Stimulated activated CD4-positive, alpha-beta T cell treated with anti-CD3 and anti-CD28 coated beads, Interleukin-12 subunit alpha, Interleukin-12 subunit beta, amount 100 ng/mL, for 48 hours (primary cell): ENCODE data around the gene RAB25.
"Not testable (repeated sequence)": the region's sequence is repeated elsewhere in the genome, so short reads cannot be mapped to it uniquely, and the experiment has no call there.

Experiments
- DNase-seq, 3 donors: peaks; one replicate each; pipeline ENCODE4 v3.0.0-alpha.2; 2020; ENCODE audit warnings: low read depth in 2 of 3, low spot score in 1 of 3

Gene RAB25

GRCh38 chr1:156115514-156116374 lies 54.8 kb downstream of the RAB25 start:
- no peak for DNase-seq

- DNase-seq: not testable (repeated sequence)
These were observed 55.8 kb downstream of the RAB25 start for GRCh38 chr1:156116731-156117130.

GRCh38 chr1:156117414-156118176 lies 56.6 kb downstream of the RAB25 start:
- DNase-seq: no peak

- no peak for DNase-seq
These were observed 57.4 kb downstream of the RAB25 start for GRCh38 chr1:156118177-156118868.

GRCh38 chr1:156119503-156120209 lies 58.7 kb downstream of the RAB25 start:
- DNase-seq: no peak
